NB4 (cell line): ENCODE measurements around the gene THSD4.

Experiments
- CTCF ChIP-seq: IDR thresholded peaks from one replicate; pipeline ENCODE4 v1.5.1; 2012; ENCODE audit warnings: low read depth, low read length
- MAX ChIP-seq: IDR thresholded peaks from 2 replicates; pipeline ENCODE4 v1.6.1; 2011; ENCODE audit warnings: low read depth, low read length
- POLR2A ChIP-seq: IDR thresholded peaks from 2 replicates; pipeline ENCODE4 v1.6.1; 2011; ENCODE audit warnings: mild to moderate bottlenecking; ENCODE audit not compliant: insufficient read length; ENCODE audit errors: extremely low read depth

GRCh38 chr15:71207141-71207540, 91.9 kb downstream of the THSD4 start:
- TF ChIP-seq CTCF (no peak), POLR2A (no peak), MAX (no peak)
